Neural cell (in vitro differentiated cells): Measurements from ENCODE around the gene PTPRD. TPM values are rescaled to one million over a fixed set of nuclear protein-coding genes. Genes with fewer than 3 reads are reported as not detected.

Experiments
- H2AFZ ChIP-seq: fragments of 200-600, 300-800 bp; sonication (generic), shearing (Covaris generic); 2 replicates; pipeline ENCODE4 v1.6.0; 2014; ENCODE audit warnings: low read depth, mild to moderate bottlenecking, antibody characterized with exemption, low read length, moderate library complexity
- H3F3A ChIP-seq: fragments of 200-600 bp; shearing (Covaris generic); 2 replicates; pipeline ENCODE4 v1.6.1; 2016; ENCODE audit warnings: mild to moderate bottlenecking, moderate library complexity, mixed read lengths, antibody characterized with exemption, low read length; ENCODE audit not compliant: insufficient read depth, poor library complexity, severe bottlenecking
- H3K27ac ChIP-seq: fragments of 200-600, 300-800 bp; sonication (generic), shearing (Covaris generic); 2 replicates; pipeline ENCODE4 v1.5.1; 2014; ENCODE audit warnings: mild to moderate bottlenecking, low read length, moderate library complexity
- H3K27me3 ChIP-seq: fragments of 300-800, 200-600 bp; sonication (generic), shearing (Covaris generic); 2 replicates; pipeline ENCODE4 v1.6.0; 2014; ENCODE audit warnings: mild to moderate bottlenecking, low read depth, low read length, moderate library complexity; ENCODE audit not compliant: insufficient read depth
- H3K36me3 ChIP-seq: fragments of 300-800, 200-600 bp; sonication (generic), shearing (Covaris generic); 2 replicates; pipeline ENCODE4 v1.5.1; 2014; ENCODE audit warnings: mild to moderate bottlenecking, antibody characterized with exemption, low read length, moderate library complexity; ENCODE audit not compliant: insufficient read depth
- H3K4me2 ChIP-seq: fragments of 300-800, 200-600 bp; sonication (generic), shearing (Covaris generic); 2 replicates; pipeline ENCODE4 v1.6.0; 2014; ENCODE audit warnings: mild to moderate bottlenecking, low read length
- H3K4me3 ChIP-seq: fragments of 300-800, 200-600 bp; sonication (generic), shearing (Covaris generic); 2 replicates; pipeline ENCODE4 v1.5.1; 2014; ENCODE audit warnings: mild to moderate bottlenecking, low read length, moderate library complexity
- H3K79me2 ChIP-seq: fragments of 200-600 bp; shearing (Covaris generic); replicated peaks from 2 replicates; pipeline ENCODE4 v1.6.0; 2014; ENCODE audit warnings: mild to moderate bottlenecking, low read length, moderate library complexity; ENCODE audit not compliant: insufficient read depth
- H3K9ac ChIP-seq: fragments of 300-800, 200-600 bp; sonication (generic), shearing (Covaris generic); 2 replicates; pipeline ENCODE4 v1.6.1; 2016; ENCODE audit warnings: mild to moderate bottlenecking, low read length, mixed read lengths
- H3K9me2 ChIP-seq: fragments of 200-600 bp; shearing (Covaris generic); 2 replicates; pipeline ENCODE4 v1.6.1; 2016; ENCODE audit warnings: mild to moderate bottlenecking, low read length, mixed read lengths; ENCODE audit not compliant: insufficient read depth
- H3K9me3 ChIP-seq: fragments of 200-600, 300-800 bp; sonication (generic), shearing (Covaris generic); 2 replicates; pipeline ENCODE4 v1.6.1; 2016; ENCODE audit warnings: mild to moderate bottlenecking, mixed run types, low read length, moderate library complexity, mixed read lengths
- H4K20me1 ChIP-seq: fragments of 200-600 bp; shearing (Covaris generic); 2 replicates; pipeline ENCODE4 v1.6.1; 2016; ENCODE audit warnings: mild to moderate bottlenecking, mixed run types; ENCODE audit not compliant: insufficient read depth
- CTCF ChIP-seq: fragments of 450-650 bp; IDR thresholded peaks from 2 replicates; pipeline ENCODE4 v1.5.1; 2014; ENCODE audit warnings: antibody characterized with exemption, mild to moderate bottlenecking, moderate library complexity; ENCODE audit not compliant: poor library complexity, severe bottlenecking
- EP300 ChIP-seq: fragments of 450-650 bp; conservative IDR thresholded peaks from 2 replicates; pipeline ENCODE4 v1.6.1; 2014; ENCODE audit warnings: antibody characterized with exemption, mild to moderate bottlenecking, moderate library complexity; ENCODE audit not compliant: poor library complexity, severe bottlenecking
- EZH2 ChIP-seq: fragments of 200-600, 300-800 bp; shearing (Covaris generic), sonication (generic); IDR thresholded peaks from 2 replicates; pipeline ENCODE4 v1.6.1; 2014; ENCODE audit warnings: antibody characterized with exemption, low read length, borderline replicate concordance, mild to moderate bottlenecking; ENCODE audit not compliant: insufficient read depth, poor library complexity, severe bottlenecking
- MXI1 ChIP-seq: fragments of 450-650 bp; conservative IDR thresholded peaks from 2 replicates; pipeline ENCODE4 v1.6.1; 2014; ENCODE audit warnings: antibody characterized with exemption, mild to moderate bottlenecking; ENCODE audit not compliant: poor library complexity, severe bottlenecking
- POLR2AphosphoS5 ChIP-seq: IDR thresholded peaks from 2 replicates; pipeline ENCODE4 v1.6.1; 2012
- RAD21 ChIP-seq: fragments of 450-650 bp; conservative IDR thresholded peaks from 2 replicates; pipeline ENCODE4 v1.6.1; 2014; ENCODE audit warnings: antibody characterized with exemption, mild to moderate bottlenecking, moderate library complexity
- REST ChIP-seq: IDR thresholded peaks from 2 replicates; pipeline ENCODE4 v1.6.1; 2012; ENCODE audit warnings: borderline replicate concordance
- SMC3 ChIP-seq: fragments of 450-650 bp; conservative IDR thresholded peaks from 2 replicates; pipeline ENCODE4 v1.6.1; 2014; ENCODE audit warnings: antibody characterized with exemption, mild to moderate bottlenecking, moderate library complexity; ENCODE audit not compliant: poor library complexity
- TAF1 ChIP-seq: IDR thresholded peaks from 2 replicates; pipeline ENCODE4 v1.6.1; 2012; ENCODE audit warnings: low read depth
- polyA plus RNA-seq: library from polyadenylated mRNA; depleted of rRNA; stranded (reverse); fragments of >200 nt; gene quantifications from 2 replicates; pipeline ENCODE4 v1.2.3, GENCODE V29; 2014

PTPRD gene
- polyA plus RNA-seq, 1 donor from 2014 or later, result 143 TPM

GRCh38 chr9:9625248-9625647 lies 987.6 kb downstream of the PTPRD start:
- no peak overlapping the region for H3K4me3 ChIP-seq
- H3F3A ChIP-seq, result no peaks in the 10 kb centered on the region
- H3K27me3 ChIP-seq, result no peaks in the 10 kb centered on the region
- H3K36me3 ChIP-seq, result no peaks in the 10 kb centered on the region
- no peak overlapping the region for H3K27ac ChIP-seq
- H3K9me3 ChIP-seq, result no peaks in the 10 kb centered on the region
- H3K4me2 ChIP-seq, result no peak overlapping the region
- no peak overlapping the region for H3K9ac ChIP-seq
- no peaks in the 10 kb centered on the region for H3K79me2 ChIP-seq
- no peaks in the 10 kb centered on the region for H4K20me1 ChIP-seq
- TF ChIP-seq TAF1, result no peak
- TF ChIP-seq RAD21, result no peak
- TF ChIP-seq MXI1, result no peak
- TF ChIP-seq EZH2, result no peak
- TF ChIP-seq EP300, result no peak
- no peak for TF ChIP-seq CTCF
- TF ChIP-seq POLR2AphosphoS5, result no peak
- TF ChIP-seq SMC3, result no peak
- no peak for TF ChIP-seq REST
- no peak overlapping the region for H2AFZ ChIP-seq
- H3K9me2 ChIP-seq, result no peaks in the 10 kb centered on the region

- Histone ChIP-seq H3K4me2 (no peak overlapping the region), H2AFZ (no peak overlapping the region)
- TF ChIP-seq REST (no peak), CTCF (no peak), TAF1 (no peak)
These were observed 989.3 kb downstream of the PTPRD start for GRCh38 chr9:9623506-9623905.

More at GRCh38 chr9:9623506-9623905, 989.3 kb downstream of the PTPRD start:
- Histone ChIP-seq H3K27ac (no peak overlapping the region), H3F3A (no peaks in the 10 kb centered on the region), H3K9me2 (no peaks in the 10 kb centered on the region), H3K79me2 (no peaks in the 10 kb centered on the region), H3K9me3 (no peaks in the 10 kb centered on the region), H3K9ac (no peak overlapping the region), H3K36me3 (no peaks in the 10 kb centered on the region), H3K4me3 (no peak overlapping the region), H4K20me1 (no peaks in the 10 kb centered on the region), H3K27me3 (no peaks in the 10 kb centered on the region)
